GM21717 (cell line): ENCODE results near the gene MAFF.

Experiments
- ATAC-seq: cut with Tn5 transposase; IDR thresholded peaks from one replicate; pipeline ENCODE4 v1.9.1; 2021; ENCODE audit warnings: mild to moderate bottlenecking, moderate library complexity; ENCODE audit not compliant: unreplicated experiment

Gene MAFF

DNA sequence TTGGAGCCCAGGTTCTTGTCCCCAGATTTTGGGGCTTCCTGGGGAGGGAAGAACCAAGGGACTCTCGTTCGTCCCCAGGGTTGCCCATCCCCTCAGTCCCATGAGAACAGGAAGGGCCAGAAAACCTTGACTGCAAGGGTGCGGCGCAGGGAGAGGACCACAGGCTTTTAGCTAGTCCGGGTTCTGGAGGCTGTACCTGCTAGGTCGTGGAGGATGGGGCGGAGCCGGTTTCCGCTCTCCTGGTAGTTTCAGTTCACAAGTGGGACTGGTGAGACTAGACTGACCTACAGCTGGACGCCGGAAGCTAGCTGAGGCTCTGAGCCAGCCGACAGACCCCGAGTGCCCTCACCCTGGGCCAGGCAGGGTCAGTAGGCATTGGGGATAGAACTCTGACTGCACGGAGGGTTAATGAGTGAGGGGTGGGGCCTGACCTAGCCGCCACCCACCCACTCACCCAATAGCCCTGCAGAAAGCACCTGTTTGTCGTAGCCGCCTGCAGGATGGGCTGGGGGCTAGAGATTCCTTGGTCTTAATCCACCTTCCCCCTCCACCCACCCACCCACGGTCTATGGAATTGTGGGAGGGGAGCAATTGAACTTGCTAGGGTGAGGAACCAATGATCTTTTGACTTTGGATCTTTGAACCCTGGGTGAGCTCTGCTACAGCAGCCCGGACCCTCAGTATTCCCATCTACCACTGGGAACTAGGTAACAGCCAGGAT lies 1.5 kb downstream of the MAFF start:
- ATAC-seq, result no peak

DNA sequence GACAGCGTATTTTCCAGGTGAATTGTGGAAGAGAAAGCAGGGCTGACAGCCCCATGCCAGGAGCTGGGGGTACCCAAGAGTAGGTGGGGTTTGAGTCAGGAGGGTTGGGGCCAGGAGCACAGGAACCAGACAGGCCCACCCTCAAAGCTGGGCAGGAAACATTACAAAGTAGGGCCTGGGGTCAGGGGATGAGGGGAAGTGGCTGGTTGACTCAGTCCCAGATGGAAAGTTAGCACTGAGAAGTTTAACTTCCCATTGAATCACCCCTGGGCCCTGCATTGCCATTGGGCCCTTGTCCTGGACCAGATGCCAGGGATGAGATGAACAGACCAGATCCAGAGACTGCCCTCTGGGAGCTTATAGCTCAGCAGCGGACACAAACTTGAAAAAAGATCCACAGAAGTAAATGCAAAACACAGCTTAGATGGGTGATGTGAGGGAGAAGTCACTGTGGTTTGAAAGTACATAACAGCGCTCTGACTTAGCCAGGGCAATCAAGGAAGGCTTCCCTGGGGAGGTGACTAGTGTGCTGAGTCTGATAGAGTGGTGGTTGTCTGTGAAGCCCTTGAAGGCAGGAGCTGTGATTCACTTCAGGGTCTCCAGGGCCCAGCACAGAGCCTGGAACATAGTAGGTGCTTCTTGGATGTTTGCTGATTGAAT lies 2.2 kb downstream of the MAFF start:
- ATAC-seq, result no peak

- no peak for ATAC-seq
These were observed 3.0 kb downstream of the MAFF start for GRCh38 chr22:38204784-38205183.

- ATAC-seq, result no peak
These were observed 3.7 kb downstream of the MAFF start for GRCh38 chr22:38205261-38206128.

GRCh38 chr22:38207898-38208432 lies 6.2 kb downstream of the MAFF start:
- no peak for ATAC-seq

- ATAC-seq, result no peak
These were observed 6.8 kb downstream of the MAFF start for GRCh38 chr22:38208551-38208968.

GRCh38 chr22:38211556-38211955 lies 9.8 kb downstream of the MAFF start:
- ATAC-seq, result no peak

DNA sequence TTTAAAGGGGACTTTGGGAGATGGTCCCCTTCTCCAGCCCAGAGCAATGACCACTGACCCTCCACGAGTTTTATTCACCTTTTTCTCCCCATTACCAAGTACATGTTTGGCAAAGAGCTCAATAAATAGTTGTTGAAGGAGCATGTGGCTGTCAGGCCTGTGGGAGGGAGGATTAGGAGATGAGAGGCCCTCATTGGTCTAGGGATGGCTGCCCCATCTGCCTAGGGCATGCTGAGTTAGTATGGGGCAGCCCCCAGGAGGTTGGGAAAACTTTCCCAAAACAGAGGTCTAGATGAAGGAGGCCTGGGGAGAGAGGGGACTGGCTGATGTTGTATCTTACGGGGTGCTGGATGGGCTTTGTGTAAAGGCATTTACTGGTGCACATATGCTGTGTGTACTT lies 10.6 kb downstream of the MAFF start:
- no peak for ATAC-seq

- ATAC-seq, result no peak
These were observed 11.7 kb downstream of the MAFF start for GRCh38 chr22:38213319-38213989.

- no peak for ATAC-seq
These were observed 12.2 kb downstream of the MAFF start for GRCh38 chr22:38213990-38214301.

DNA sequence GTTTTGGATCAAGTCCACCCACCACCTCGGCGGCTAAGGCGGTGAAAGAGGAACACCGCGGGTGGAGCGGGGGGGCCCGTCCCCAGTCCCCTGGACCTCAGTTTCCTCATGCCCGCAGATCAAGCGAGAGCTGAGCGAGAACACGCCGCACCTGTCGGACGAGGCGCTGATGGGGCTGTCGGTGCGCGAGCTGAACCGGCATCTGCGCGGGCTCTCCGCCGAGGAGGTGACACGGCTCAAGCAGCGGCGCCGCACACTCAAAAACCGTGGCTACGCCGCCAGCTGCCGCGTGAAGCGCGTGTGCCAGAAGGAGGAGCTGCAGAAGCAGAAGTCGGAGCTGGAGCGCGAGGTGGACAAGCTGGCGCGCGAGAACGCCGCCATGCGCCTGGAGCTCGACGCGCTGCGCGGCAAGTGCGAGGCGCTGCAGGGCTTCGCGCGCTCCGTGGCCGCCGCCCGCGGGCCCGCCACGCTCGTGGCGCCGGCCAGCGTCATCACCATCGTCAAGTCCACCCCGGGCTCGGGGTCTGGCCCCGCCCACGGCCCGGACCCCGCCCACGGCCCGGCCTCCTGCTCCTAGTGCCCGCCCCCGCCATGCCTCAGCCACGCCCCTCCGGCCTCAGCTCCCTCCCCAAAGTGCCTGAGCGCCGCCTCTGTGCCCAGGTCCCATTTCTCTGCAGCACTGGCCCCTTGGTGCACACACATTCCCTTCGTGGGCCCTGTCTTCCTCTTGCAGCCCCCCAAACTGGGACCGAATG lies 12.7 kb downstream of the MAFF start:
- ATAC-seq, result no peak

DNA sequence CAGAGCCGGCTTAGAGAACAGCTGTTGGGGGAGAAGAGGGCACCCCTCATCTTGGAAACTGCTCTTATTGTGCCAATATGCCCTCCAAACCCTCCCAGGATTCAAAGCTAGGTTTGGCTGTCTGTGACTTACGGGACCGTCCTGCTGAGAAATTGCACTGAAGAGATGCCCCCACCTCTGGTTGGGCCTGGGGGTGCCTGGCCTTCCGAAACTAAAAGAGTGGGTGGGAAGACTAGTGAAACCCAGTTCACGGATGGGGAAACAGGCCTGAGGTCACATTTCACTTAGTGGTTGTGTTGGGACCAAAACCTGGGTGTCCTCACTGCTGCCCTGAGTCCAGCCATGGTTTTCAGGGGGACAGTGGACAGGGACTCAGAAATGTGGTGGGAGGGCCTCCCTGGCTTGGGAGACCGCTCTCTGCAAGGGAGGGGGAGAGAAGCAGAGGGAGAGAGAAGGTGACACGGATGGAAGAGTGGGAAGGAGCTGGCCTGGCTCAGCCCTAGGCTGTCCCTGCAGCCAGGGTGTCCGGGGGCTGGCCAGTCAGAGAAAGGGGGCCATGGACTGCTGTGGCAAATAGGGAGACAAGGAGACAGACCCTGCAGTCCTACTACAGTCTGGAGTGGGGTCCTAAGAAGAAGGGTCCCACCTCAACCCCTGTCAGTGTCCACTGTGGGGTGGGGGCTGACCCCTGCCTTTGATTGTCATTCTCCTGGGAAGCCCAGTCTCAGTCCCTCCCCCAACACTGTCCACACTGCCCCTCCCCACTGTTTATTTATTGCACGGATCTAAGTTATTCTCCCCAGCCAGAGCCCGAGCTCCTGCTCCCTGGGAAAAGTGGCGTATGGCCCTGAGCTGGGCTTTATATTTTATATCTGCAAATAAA lies 13.6 kb downstream of the MAFF start:
- ATAC-seq, result no peak

- ATAC-seq, result no peak
These were observed 17.1 kb downstream of the MAFF start for GRCh38 chr22:38218661-38219622.

DNA sequence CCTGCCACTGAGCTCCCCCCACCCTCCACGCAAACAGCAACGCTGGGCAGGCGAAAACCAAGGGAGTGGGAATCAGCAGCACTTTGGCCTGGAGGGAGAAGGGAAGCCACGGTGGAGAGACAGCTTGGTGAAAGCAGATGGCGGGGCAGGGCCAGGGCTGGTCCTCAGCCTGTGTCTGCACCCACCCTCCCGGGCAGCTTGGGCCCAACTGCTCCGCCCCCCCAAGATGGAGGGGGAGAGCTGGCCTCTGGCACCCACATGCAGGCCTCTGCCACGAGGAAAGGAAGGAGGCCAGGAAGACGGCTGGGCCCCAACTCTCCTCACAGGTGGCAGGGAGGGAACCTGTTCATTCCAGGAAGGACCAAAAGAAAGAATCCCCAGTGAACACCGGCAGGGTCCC lies 17.8 kb downstream of the MAFF start:
- no peak for ATAC-seq

- no peak for ATAC-seq
These were observed 18.4 kb downstream of the MAFF start for GRCh38 chr22:38220163-38220562.

GRCh38 chr22:38220653-38221386 lies 19.0 kb downstream of the MAFF start:
- ATAC-seq, result no peak

- no peak for ATAC-seq
These were observed 19.6 kb downstream of the MAFF start for GRCh38 chr22:38221407-38221806.
